SH-SY5Y (cell line): ENCODE measurements around the gene KRTAP4-1.
"Not testable (repeated sequence)": the region's sequence is repeated elsewhere in the genome, so short reads cannot be mapped to it uniquely, and the experiment has no call there.

Experiments
- GATA2 ChIP-seq: IDR thresholded peaks from 2 replicates; pipeline ENCODE4 v1.6.1; 2011; ENCODE audit warnings: mild to moderate bottlenecking, low read depth, low read length
- GATA3 ChIP-seq: IDR thresholded peaks from 2 replicates; pipeline ENCODE4 v1.6.1; 2011; ENCODE audit warnings: low read depth, mild to moderate bottlenecking, low read length, moderate library complexity

- TF ChIP-seq GATA2, GATA3: not testable (repeated sequence)
Measured at GRCh38 chr17:41232399-41233105, 47.8 kb upstream of the KRTAP4-1 start, which contains the start of gene KRTAP9-3.
